Thyroid gland (tissue), 4 donors: ENCODE results near the gene CELF5. TPM values are rescaled to one million over a fixed set of nuclear protein-coding genes. Genes with fewer than 3 reads are reported as not detected.

ENCODE experiments used
- DNase-seq, 2 donors: peaks; one replicate each; pipeline ENCODE4 v3.0.0-alpha.2; 2019
- H3K27ac ChIP-seq, 3 donors: fragments of 200-600 bp; sonication (generic); 1 replicate in 2 of 3; 2 replicates in 1 of 3; pipeline ENCODE4 v1.5.1; 2016 to 2019; ENCODE audit warnings: mild to moderate bottlenecking in 1 of 3, moderate library complexity in 1 of 3
- H3K27me3 ChIP-seq: fragments of 200-600 bp; sonication (generic); one replicate; pipeline ENCODE4 v1.5.1; 2019
- H3K36me3 ChIP-seq, 2 donors: fragments of 200-600 bp; sonication (generic); one replicate each; pipeline ENCODE4 v1.5.1; 2016 to 2019
- H3K4me1 ChIP-seq, 2 donors: fragments of 200-600 bp; sonication (generic); one replicate each; pipeline ENCODE4 v1.5.1; 2017 to 2019
- H3K4me3 ChIP-seq, 3 donors: fragments of 200-600 bp; sonication (generic); replicated peaks in 1 of 3; 1 replicate in 2 of 3; 2 replicates in 1 of 3; pipeline ENCODE4 v1.5.1; 2016; ENCODE audit warnings: mild to moderate bottlenecking in 1 of 3
- H3K9me3 ChIP-seq: fragments of 200-600 bp; sonication (generic); one replicate; pipeline ENCODE4 v1.5.1; 2017
- POLR2A ChIP-seq, 2 donors: fragments of 450-650 bp; IDR thresholded peaks; one replicate each; pipeline ENCODE4 v1.6.1; 2017; ENCODE audit warnings: antibody characterized with exemption in 2 of 2, mild to moderate bottlenecking in 2 of 2, moderate library complexity in 1 of 2
- WGBS, 2 donors: methylation state at CpG; one replicate each; pipeline ENCODE4 v1.1.5; 2017; 5-methylcytosine and 5-hydroxymethylcytosine counted together
- intact Hi-C: fragments of 100-400 bp; cut with DNase I; formaldehyde crosslinking; loops from one replicate; pipeline ENCODE4 v1.15.1; 2023
- total RNA-seq, 4 donors: library from RNA; depleted of rRNA; stranded (reverse); fragments of >200 nt; gene quantifications; one replicate each; pipeline ENCODE4 v1.2.3, GENCODE V29; 2016
- TF ChIP-seq, protein P1 (sequence below), 6 experiments: fragments of 200-600 bp in 3 of 6; fragments of 450-650 bp in 3 of 6; sonication (generic) in 3 of 6; IDR thresholded peaks; one replicate each; pipeline ENCODE4 v1.5.1; 2016 to 2019; ENCODE audit warnings: antibody characterized with exemption in 6 of 6, mild to moderate bottlenecking in 2 of 6, inconsistent platforms in 1 of 6, moderate library complexity in 1 of 6

CELF5 gene
- total RNA-seq, 4 donors from 2014 or later, result not detected

DNA sequence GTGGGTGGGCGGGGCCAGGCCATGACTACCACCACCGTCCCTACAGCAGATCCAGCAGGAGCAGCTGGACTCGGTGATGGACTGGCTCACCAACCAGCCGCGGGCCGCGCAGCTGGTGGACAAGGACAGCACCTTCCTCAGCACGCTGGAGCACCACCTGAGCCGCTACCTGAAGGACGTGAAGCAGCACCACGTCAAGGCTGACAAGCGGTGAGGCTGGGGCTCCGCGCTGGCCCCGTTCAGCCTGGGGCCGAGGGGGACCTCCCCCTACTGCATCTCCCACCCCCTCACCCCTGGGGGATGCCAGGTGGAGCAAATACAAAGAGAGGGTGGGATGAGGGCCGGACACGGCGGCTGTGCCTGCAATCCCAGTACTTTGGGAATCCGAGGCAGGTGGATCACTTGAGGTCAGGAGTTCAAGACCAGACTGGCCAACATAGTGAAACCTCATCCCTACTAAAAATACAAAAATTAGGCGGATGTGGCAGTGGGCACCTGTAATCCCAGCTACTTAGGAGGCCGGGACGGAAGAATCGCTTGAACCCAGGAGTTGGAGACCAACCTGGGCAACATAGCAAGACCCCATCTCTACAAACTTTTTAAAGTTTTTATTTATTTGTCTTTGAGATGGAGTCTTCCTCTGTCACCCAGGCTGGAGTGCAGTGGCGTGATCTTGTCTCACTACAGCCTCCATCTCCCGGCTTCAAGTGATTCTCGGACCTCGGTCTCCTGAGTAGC, 18.1 kb upstream of the CELF5 start:
- Histone ChIP-seq H3K27me3 (no peaks in the 10 kb centered on the region), H3K4me1 (no peaks in the 10 kb centered on the region), H3K36me3 (peaks cover 29 to 30% of the 10 kb centered on the region in 2 donors), H3K4me3 (no peak overlapping the region), H3K9me3 (no peaks in the 10 kb centered on the region), H3K27ac (no peak overlapping the region)
- intact Hi-C loops, result no loop called here
- no peak for DNase-seq
- TF ChIP-seq POLR2A (IDR thresholded peaks at IDR 0.05), result no peak
- TF ChIP-seq, protein P1, sequence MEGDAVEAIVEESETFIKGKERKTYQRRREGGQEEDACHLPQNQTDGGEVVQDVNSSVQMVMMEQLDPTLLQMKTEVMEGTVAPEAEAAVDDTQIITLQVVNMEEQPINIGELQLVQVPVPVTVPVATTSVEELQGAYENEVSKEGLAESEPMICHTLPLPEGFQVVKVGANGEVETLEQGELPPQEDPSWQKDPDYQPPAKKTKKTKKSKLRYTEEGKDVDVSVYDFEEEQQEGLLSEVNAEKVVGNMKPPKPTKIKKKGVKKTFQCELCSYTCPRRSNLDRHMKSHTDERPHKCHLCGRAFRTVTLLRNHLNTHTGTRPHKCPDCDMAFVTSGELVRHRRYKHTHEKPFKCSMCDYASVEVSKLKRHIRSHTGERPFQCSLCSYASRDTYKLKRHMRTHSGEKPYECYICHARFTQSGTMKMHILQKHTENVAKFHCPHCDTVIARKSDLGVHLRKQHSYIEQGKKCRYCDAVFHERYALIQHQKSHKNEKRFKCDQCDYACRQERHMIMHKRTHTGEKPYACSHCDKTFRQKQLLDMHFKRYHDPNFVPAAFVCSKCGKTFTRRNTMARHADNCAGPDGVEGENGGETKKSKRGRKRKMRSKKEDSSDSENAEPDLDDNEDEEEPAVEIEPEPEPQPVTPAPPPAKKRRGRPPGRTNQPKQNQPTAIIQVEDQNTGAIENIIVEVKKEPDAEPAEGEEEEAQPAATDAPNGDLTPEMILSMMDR (IDR thresholded peaks at IDR 0.05), result no peak
- 95 to 96% methylated on average over 16 to 27 of the region's 28 CpGs for WGBS, 2 donors

DNA sequence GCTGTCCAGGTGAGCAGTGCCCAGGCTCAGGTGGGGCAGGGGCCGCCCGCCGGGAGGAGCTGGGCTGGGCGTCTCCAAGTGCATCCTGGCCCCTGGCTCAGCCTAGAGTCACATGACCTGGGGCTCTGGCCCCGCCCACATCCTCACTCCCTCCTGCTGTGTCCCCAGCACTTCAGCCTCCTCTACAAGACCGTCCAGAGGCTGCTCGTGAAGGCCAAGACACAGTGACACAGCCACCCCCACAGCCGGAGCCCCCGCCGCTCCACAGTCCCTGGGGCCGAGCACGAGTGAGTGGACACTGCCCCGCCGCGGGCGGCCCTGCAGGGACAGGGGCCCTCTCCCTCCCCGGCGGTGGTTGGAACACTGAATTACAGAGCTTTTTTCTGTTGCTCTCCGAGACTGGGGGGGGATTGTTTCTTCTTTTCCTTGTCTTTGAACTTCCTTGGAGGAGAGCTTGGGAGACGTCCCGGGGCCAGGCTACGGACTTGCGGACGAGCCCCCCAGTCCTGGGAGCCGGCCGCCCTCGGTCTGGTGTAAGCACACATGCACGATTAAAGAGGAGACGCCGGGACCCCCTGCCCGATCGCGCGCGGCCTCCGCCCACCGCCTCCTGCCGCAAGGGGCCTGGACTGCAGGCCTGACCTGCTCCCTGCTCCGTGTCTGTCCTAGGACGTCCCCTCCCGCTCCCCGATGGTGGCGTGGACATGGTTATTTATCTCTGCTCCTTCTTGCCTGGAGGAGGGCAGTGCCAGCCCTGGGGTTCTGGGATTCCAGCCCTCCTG, 16.8 kb upstream of the CELF5 start:
- Histone ChIP-seq H3K27ac (no peak overlapping the region), H3K4me3 (no peak overlapping the region), H3K4me1 (no peaks in the 10 kb centered on the region), H3K9me3 (no peaks in the 10 kb centered on the region), H3K36me3 (peaks cover 29 to 30% of the 10 kb centered on the region in 2 donors), H3K27me3 (no peaks in the 10 kb centered on the region)
- 94% methylated on average over 30 to 37 of the region's 43 CpGs for WGBS, 2 donors
- intact Hi-C loops, result no loop called here
- TF ChIP-seq, protein P1 (IDR thresholded peaks at IDR 0.05), result no peak
- TF ChIP-seq POLR2A (IDR thresholded peaks at IDR 0.05), result no peak
- DNase-seq, result no peak

DNA sequence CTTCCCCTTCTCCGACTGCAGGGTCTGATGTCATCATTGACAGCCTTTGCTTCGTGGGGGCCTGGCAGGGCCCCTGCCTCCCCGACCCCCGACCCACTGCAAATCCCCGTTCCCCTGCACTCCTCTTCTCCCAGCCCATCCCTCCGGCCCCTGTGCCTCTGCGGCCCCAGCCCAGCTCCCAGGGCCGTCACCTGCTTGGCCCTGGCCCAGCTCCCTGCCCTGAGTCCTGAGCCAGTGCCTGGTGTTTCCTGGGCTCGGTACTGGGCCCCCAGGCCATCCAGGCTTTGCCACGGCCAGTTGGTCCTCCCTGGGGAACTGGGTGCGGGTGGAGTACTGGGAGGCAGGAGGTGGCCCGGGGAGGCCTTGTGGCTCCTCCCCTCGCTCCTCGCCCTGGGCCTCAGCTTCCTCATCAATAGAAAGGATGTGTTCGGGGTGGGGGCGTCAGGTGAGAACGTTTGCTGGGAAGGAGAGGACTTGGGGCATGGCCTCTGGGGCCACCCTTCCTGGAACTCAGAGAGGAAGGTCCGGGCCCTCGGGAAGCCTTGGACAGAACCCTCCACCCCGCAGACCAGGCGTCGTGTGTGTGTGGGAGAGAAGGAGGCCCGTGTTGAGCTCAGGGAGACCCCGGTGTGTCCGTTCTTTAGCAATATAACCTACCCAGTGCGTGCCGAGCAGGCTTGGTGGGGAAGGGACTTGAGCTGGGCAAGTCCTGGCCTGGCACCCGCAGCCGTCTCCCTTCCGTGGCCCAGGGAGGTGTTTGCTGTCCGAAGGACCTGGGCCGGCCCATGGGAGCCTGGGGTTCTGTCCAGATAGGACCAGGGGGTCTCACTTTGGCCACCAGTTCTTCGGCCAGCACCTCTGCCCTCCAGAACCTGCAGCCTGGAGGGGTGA, 15.9 kb upstream of the CELF5 start:
- H3K9me3 ChIP-seq, result no peaks in the 10 kb centered on the region
- TF ChIP-seq POLR2A (IDR thresholded peaks at IDR 0.05), result no peak
- TF ChIP-seq, protein P1 (IDR thresholded peaks at IDR 0.05), result no peak
- H3K4me1 ChIP-seq, result no peaks in the 10 kb centered on the region
- no peak overlapping the region for H3K27ac ChIP-seq
- H3K4me3 ChIP-seq, result no peak overlapping the region
- WGBS, 2 donors, result 94% methylated on average over 21 of the region's 33 CpGs
- peaks cover 29 to 30% of the 10 kb centered on the region in 2 donors for H3K36me3 ChIP-seq
- intact Hi-C loops, result no loop called here
- H3K27me3 ChIP-seq, result no peaks in the 10 kb centered on the region
- no peak for DNase-seq

DNA sequence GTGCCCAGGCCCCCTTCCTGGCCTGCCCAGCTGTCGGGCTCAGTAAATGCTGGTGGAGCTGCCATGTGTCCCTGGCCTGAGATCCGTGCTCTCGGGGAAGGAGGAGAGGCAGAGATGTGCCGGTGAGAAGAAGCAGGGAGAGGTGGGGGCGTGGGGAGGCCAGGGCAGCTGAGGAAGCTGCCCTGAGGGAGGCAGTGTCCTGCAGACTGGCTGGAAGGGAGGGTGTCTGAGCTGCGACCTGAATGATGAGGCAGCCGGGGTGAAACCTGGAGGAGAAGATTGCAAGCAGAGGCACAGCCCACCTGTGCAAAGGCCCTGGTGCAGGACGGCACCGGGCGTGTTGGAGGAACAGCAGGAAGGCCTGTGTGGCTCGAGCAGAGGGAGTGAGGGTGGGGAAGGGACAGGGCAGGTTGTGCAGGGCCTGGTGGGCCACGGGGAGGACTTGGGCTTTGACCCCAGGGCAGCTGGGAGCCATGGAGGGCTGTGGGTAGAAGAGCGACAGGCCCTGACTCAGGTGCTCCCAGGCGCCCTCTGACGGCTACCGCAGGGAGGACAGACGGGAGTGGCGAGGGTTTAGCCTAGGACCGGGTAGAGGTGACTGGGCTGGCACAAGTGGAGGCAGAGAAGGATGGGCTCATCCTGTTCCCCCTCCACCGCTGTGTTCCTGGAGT, 14.0 kb upstream of the CELF5 start:
- H3K27ac ChIP-seq, result no peak overlapping the region
- H3K36me3 ChIP-seq, result peaks cover 20 to 23% of the 10 kb centered on the region in 2 donors
- H3K4me1 ChIP-seq, result no peaks in the 10 kb centered on the region
- DNase-seq, result peak; percentile 36 to 39
- WGBS, 2 donors, result 46 to 49% methylated on average over 18 to 20 of the region's 20 CpGs
- TF ChIP-seq POLR2A (IDR thresholded peaks at IDR 0.05), result no peak
- TF ChIP-seq, protein P1 (IDR thresholded peaks at IDR 0.05), result peak in 4 of 6 experiments; percentile 46 to 64 (median 55)
- H3K4me3 ChIP-seq, result no peak overlapping the region
- no peaks in the 10 kb centered on the region for H3K27me3 ChIP-seq
- intact Hi-C loops, result no loop called here
- no peaks in the 10 kb centered on the region for H3K9me3 ChIP-seq
